Gastrocnemius medialis (tissue), 4 donors: ENCODE results near the gene WDR18. TPM values are rescaled to one million over a fixed set of nuclear protein-coding genes. Genes with fewer than 3 reads are reported as not detected.

Experiments used
- ATAC-seq, 2 donors: fragments of 150-250 bp; one replicate each; pipeline ENCODE4 v1.9.1; 2016
- DNase-seq, 2 donors: peaks; one replicate each; pipeline ENCODE4 v3.0.0-alpha.2; 2019
- H3K27ac ChIP-seq, 4 donors: fragments of 200-600 bp; sonication (generic); 1 replicate in 1 of 4; 2 replicates in 3 of 4; pipeline ENCODE4 v1.5.1; 2016 to 2018; ENCODE audit warnings: mild to moderate bottlenecking in 2 of 4, moderate library complexity in 1 of 4
- H3K27me3 ChIP-seq, 3 donors: fragments of 200-600 bp; sonication (generic) in 2 of 3; 1 replicate in 1 of 3; 2 replicates in 2 of 3; pipeline versions ENCODE4 v1.5.1 to v1.6.0; 2016 to 2019; ENCODE audit warnings: mild to moderate bottlenecking in 1 of 3, moderate library complexity in 1 of 3
- H3K36me3 ChIP-seq, 2 donors: fragments of 200-600 bp; sonication (generic) in 1 of 2; one replicate each; pipeline ENCODE4 v1.5.1; 2017 to 2018
- H3K4me1 ChIP-seq, 2 donors: fragments of 200-600 bp; sonication (generic) in 1 of 2; one replicate each; pipeline ENCODE4 v1.5.1; 2016 to 2017; ENCODE audit warnings: mild to moderate bottlenecking in 2 of 2
- H3K4me3 ChIP-seq, 4 donors: fragments of 200-600 bp; sonication (generic) in 3 of 4; 1 replicate in 1 of 4; 2 replicates in 3 of 4; pipeline ENCODE4 v1.5.1; 2016 to 2019; ENCODE audit warnings: mild to moderate bottlenecking in 2 of 4
- H3K9me3 ChIP-seq, 3 donors: fragments of 200-600 bp; sonication (generic) in 2 of 3; 1 replicate in 1 of 3; 2 replicates in 2 of 3; pipeline ENCODE4 v1.5.1; 2016 to 2019
- POLR2A ChIP-seq, 2 donors: fragments of 450-650 bp; IDR thresholded peaks; one replicate each; pipeline ENCODE4 v1.6.1; 2017; ENCODE audit warnings: antibody characterized with exemption in 2 of 2, mild to moderate bottlenecking in 2 of 2, moderate library complexity in 2 of 2
- in situ Hi-C, 4 donors: fragments of 200-750 bp; cut with MboI; loops; one replicate each; pipeline versions ENCODE4 v1.15.0 to v1.8.0; 2017; ENCODE audit warnings: low sequenced_read_pairs in 4 of 4
- intact Hi-C: fragments of 100-400 bp; cut with DNase I; formaldehyde crosslinking; loops from one replicate; pipeline ENCODE4 v1.15.1; 2023; ENCODE audit warnings: low total_unique reads
- total RNA-seq, 4 donors: library from RNA; depleted of rRNA; stranded (reverse); fragments of >200 nt; gene quantifications; one replicate each; pipeline versions ENCODE4 v1.1.0 to v1.2.3, GENCODE V29; 2016
- TF ChIP-seq, protein P1 (sequence below), 5 experiments: fragments of 450-650 bp in 3 of 5; fragments of 200-600 bp in 2 of 5; sonication (generic) in 2 of 5; IDR thresholded peaks in 4 of 5; conservative IDR thresholded peaks in 1 of 5; 1 replicate in 4 of 5; 2 replicates in 1 of 5; pipeline ENCODE4 v1.5.1; 2016 to 2019; ENCODE audit warnings: antibody characterized with exemption in 5 of 5, mild to moderate bottlenecking in 3 of 5, moderate library complexity in 3 of 5

Gene WDR18, protein sequence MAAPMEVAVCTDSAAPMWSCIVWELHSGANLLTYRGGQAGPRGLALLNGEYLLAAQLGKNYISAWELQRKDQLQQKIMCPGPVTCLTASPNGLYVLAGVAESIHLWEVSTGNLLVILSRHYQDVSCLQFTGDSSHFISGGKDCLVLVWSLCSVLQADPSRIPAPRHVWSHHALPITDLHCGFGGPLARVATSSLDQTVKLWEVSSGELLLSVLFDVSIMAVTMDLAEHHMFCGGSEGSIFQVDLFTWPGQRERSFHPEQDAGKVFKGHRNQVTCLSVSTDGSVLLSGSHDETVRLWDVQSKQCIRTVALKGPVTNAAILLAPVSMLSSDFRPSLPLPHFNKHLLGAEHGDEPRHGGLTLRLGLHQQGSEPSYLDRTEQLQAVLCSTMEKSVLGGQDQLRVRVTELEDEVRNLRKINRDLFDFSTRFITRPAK
- total RNA-seq: 10 to 100 TPM in 3 of 4 donors, 1 to 10 TPM in 1; 4.4 to 59.0 (median 28.6) TPM

DNA sequence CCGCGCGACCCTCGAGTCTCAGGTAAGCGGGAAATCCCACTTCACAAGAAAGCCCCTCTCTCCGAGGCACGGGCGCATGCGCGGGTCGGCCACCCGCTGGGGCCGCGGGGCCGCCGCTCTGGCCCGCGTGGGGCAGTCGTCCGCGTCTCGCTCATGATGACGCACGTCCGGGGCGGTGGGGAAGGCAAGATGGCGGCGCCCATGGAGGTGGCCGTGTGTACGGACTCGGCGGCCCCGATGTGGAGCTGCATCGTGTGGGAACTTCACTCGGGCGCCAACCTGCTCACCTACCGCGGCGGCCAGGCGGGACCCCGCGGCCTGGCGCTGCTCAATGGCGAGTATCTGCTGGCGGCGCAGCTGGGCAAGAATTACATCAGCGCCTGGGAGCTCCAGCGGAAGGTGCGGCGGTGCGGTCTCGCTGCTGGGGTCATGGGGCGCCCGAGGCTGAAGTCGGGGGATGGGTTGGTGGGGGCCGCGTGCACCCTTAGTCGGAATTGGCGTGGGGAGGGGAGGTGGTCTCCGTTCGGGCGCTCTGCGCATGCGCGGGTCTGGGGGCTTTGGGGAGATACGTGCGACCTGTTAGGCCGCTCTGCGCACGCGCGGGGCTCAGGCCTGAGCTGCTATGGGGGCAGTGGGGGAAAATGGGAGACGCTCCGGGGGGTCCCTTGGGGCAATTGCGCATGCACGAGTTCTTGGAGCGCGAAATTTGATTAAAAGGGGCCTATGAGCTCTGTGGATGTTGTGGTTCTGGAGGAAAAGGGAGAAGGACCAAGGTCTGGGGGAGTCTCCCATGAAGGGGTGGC is at the start of gene WDR18:
WDR18 (plus strand) TSS at position 181 of the 803 bp plus-strand sequence; CDS start at position 190, 9 bp downstream.
- peaks cover 17 to 19% of the 10 kb centered on the region in 2 donors for H3K4me1 ChIP-seq
- in situ Hi-C loops (loop anchor here (5.0 to 25.0 kb wide), 4 partner anchors 62 to 212 kb away; partner anchors contain the start of genes CFD (in 1 of the 4) and ELANE (in 1 of the 4)), intact Hi-C loops (loop anchor here (1.0 to 5.0 kb wide), 6 partner anchors 37 to 212 kb away; partner anchors contain the start of genes CFD, PTBP1, RNU6-2 and TMEM259)
- H3K36me3 ChIP-seq: peaks cover 0 to 9% of the 10 kb centered on the region in 2 donors
- peak within 1 kb of the TSS; percentile 87 to 98 (median 94) for H3K4me3 ChIP-seq
- H3K27ac ChIP-seq: peak within 1 kb of the TSS; percentile 85 to 97 (median 92)
- peaks cover 0 to under 1% (median 0%) of the 10 kb centered on the region in 3 donors for H3K27me3 ChIP-seq
- TF ChIP-seq, protein P1, sequence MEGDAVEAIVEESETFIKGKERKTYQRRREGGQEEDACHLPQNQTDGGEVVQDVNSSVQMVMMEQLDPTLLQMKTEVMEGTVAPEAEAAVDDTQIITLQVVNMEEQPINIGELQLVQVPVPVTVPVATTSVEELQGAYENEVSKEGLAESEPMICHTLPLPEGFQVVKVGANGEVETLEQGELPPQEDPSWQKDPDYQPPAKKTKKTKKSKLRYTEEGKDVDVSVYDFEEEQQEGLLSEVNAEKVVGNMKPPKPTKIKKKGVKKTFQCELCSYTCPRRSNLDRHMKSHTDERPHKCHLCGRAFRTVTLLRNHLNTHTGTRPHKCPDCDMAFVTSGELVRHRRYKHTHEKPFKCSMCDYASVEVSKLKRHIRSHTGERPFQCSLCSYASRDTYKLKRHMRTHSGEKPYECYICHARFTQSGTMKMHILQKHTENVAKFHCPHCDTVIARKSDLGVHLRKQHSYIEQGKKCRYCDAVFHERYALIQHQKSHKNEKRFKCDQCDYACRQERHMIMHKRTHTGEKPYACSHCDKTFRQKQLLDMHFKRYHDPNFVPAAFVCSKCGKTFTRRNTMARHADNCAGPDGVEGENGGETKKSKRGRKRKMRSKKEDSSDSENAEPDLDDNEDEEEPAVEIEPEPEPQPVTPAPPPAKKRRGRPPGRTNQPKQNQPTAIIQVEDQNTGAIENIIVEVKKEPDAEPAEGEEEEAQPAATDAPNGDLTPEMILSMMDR (IDR thresholded peaks at IDR 0.05 in 4 of 5, conservative IDR thresholded peaks at IDR 0.05 in 1 of 5): peak; percentile 4 to 45 (median 23)
- TF ChIP-seq POLR2A (IDR thresholded peaks at IDR 0.05): peak; percentile 52 to 62
- peak; percentile 89 for DNase-seq
- ATAC-seq: peak; percentile 91
- H3K9me3 ChIP-seq: no peaks in the 10 kb centered on the region

DNA sequence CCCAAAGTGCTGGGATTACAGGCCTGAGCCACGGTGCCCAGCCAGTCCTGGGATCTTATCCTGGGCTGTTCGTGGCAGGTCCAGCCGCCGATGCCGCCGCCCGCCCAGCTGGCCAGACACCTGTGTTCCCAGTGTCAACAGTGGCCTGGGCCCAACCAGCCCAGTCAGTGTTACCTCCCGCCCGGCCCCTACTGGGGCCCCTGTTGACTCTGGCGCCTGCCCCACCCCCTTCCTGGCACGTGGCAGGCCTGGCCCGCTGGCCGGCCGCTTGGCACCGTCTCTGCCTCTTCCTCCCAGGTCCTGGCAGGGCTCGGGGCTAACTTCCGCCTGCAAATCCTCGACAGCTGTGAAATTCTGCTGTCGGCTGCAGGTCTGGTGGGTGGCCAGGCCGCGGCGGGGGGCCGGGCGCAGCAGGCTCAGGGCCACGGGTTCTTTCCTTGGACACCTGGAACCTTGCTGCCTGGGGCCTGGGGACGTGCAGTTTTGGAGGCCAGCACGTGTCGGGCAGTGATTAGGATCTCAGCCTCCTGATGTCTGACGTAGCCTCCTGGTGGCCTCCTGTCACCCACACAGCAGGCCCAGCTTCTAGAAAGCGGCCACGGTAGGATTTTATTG is 49.2 kb upstream of the WDR18 start:
- no peaks in the 10 kb centered on the region for H3K36me3 ChIP-seq
- no peaks in the 10 kb centered on the region for H3K9me3 ChIP-seq
- intact Hi-C loops (loop anchor here (1.0 kb wide), 2 partner anchors 10 to 49 kb away; partner anchors contain the start of gene WDR18), in situ Hi-C loops (no loop called here)
- DNase-seq (peak; percentile 82 to 87), ATAC-seq (peak; percentile 85 to 89)
- H3K4me3 ChIP-seq: peak overlapping the region in 1 of 4 donors; percentile 7
- TF ChIP-seq POLR2A (IDR thresholded peaks at IDR 0.05): peak in 1 of 2 donors; percentile 34
- TF ChIP-seq, protein P1 (IDR thresholded peaks at IDR 0.05 in 4 of 5, conservative IDR thresholded peaks at IDR 0.05 in 1 of 5): no peak
- H3K27me3 ChIP-seq: no peaks in the 10 kb centered on the region
- H3K4me1 ChIP-seq: peaks cover 20 to 28% of the 10 kb centered on the region in 2 donors
- peak overlapping the region; percentile 71 to 79 (median 74) for H3K27ac ChIP-seq

DNA sequence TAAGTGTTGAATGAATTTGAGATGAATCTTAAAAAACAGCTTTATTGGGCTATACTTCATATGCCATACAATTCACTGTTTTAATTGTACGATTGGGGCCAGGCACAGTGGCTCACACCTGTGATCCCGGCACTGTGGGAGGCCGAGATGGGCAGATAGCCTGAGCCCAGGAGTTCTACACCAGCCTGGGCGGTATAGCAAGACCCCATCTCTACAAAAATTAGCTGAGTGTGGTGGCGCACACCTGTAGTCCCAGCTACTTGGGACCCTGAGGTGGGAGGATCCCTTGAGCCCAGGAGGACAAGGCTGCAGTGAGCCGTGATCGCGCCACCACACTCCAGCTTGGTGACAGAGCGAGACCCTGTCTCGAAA is 48.0 kb upstream of the WDR18 start:
- peaks cover 20 to 29% of the 10 kb centered on the region in 2 donors for H3K4me1 ChIP-seq
- ATAC-seq (no peak), DNase-seq (no peak)
- H3K4me3 ChIP-seq: no peak overlapping the region
- no peaks in the 10 kb centered on the region for H3K27me3 ChIP-seq
- no peaks in the 10 kb centered on the region for H3K9me3 ChIP-seq
- in situ Hi-C loops: no loop called here
- TF ChIP-seq, protein P1 (IDR thresholded peaks at IDR 0.05 in 4 of 5, conservative IDR thresholded peaks at IDR 0.05 in 1 of 5): no peak
- no peak for TF ChIP-seq POLR2A (IDR thresholded peaks at IDR 0.05)
- H3K36me3 ChIP-seq: no peaks in the 10 kb centered on the region
- H3K27ac ChIP-seq: no peak overlapping the region
- intact Hi-C loops: no loop called here

DNA sequence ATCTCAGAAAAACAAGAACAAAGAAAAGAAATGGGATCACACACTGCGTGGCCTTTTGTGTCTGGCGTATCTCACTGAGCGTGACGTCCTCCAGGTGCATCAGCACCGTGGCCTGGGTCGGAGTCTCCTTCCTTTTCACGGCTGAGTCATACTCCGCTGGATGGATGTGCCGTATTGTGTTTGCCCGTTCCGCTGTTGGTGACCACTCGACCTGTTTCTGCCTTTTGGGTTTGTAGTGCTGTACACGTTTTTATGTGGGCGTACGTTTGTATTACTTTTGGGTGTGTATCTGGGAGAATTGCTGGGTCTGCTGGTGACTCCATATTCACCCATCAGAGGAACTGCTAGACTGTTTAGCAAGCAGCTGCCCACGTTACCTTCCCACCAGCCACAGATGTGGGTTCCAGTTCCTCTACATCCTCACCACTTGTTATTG is 46.9 kb upstream of the WDR18 start:
- no peak for DNase-seq
- Histone ChIP-seq H3K36me3 (no peaks in the 10 kb centered on the region), H3K4me1 (peaks cover 20 to 35% of the 10 kb centered on the region in 2 donors), H3K4me3 (no peak overlapping the region), H3K27me3 (no peaks in the 10 kb centered on the region), H3K9me3 (no peaks in the 10 kb centered on the region), H3K27ac (no peak overlapping the region)
- TF ChIP-seq, protein P1 (IDR thresholded peaks at IDR 0.05 in 4 of 5, conservative IDR thresholded peaks at IDR 0.05 in 1 of 5): no peak
- no peak for TF ChIP-seq POLR2A (IDR thresholded peaks at IDR 0.05)
- ATAC-seq: no peak
- intact Hi-C loops (no loop called here), in situ Hi-C loops (no loop called here)
